GM12878 (cell line): Measurements from ENCODE around the gene KLF6. TPM values are rescaled to one million over a fixed set of nuclear protein-coding genes. Genes with fewer than 3 reads are reported as not detected.

Experiments
- ASH2L ChIP-seq: fragments of 300-600, 200-600 bp; sonication (generic); IDR thresholded peaks from 2 replicates; pipeline ENCODE4 v1.6.1; 2017; ENCODE audit warnings: low read depth, mild to moderate bottlenecking, borderline replicate concordance
- ATF2 ChIP-seq: IDR thresholded peaks from 2 replicates; pipeline ENCODE4 v1.6.1; 2012; ENCODE audit warnings: low read length, inconsistent platforms
- ATF7 ChIP-seq: fragments of 450-650 bp; IDR thresholded peaks from 2 replicates; pipeline ENCODE4 v1.6.1; 2016; ENCODE audit warnings: low read depth, mild to moderate bottlenecking
- BCL11A ChIP-seq: IDR thresholded peaks from 2 replicates; pipeline ENCODE4 v1.6.1; 2011; ENCODE audit warnings: low read depth, low read length
- CBFB ChIP-seq: IDR thresholded peaks from 2 replicates; pipeline ENCODE4 v1.6.1; 2016; ENCODE audit warnings: antibody characterized with exemption, low read depth
- CHD4 ChIP-seq: fragments of 200-600 bp; sonication (generic); IDR thresholded peaks from 2 replicates; pipeline ENCODE4 v1.6.1; 2016; ENCODE audit warnings: mild to moderate bottlenecking
- ESRRA ChIP-seq: IDR thresholded peaks from 2 replicates; pipeline ENCODE4 v1.6.1; 2012; ENCODE audit warnings: mild to moderate bottlenecking, low read length, improper control_type of control experiment
- EZH2 ChIP-seq: IDR thresholded peaks from 2 replicates; pipeline ENCODE4 v1.6.1; 2012; ENCODE audit warnings: low read depth, mild to moderate bottlenecking, control low read depth, inconsistent platforms, low read length, borderline replicate concordance; ENCODE audit not compliant: control insufficient read depth
- FOXK2 ChIP-seq: fragments of 450-650 bp; IDR thresholded peaks from 2 replicates; pipeline ENCODE4 v1.6.1; 2017; ENCODE audit warnings: mild to moderate bottlenecking, moderate library complexity
- FOXM1 ChIP-seq: IDR thresholded peaks from 2 replicates; pipeline ENCODE4 v1.6.1; 2012; ENCODE audit warnings: low read depth, mild to moderate bottlenecking, inconsistent platforms, low read length, moderate library complexity
- GATAD2B ChIP-seq: fragments of 450-650 bp; conservative IDR thresholded peaks from 2 replicates; pipeline ENCODE4 v1.6.1; 2017; ENCODE audit warnings: low read depth, mild to moderate bottlenecking, moderate library complexity
- JUND ChIP-seq: IDR thresholded peaks from 2 replicates; pipeline ENCODE4 v1.6.1; 2012; ENCODE audit warnings: low read depth, mild to moderate bottlenecking, low read length, improper control_type of control experiment, moderate library complexity
- NFIC ChIP-seq: IDR thresholded peaks from 2 replicates; pipeline ENCODE4 v1.6.1; 2012; ENCODE audit warnings: low read depth, mild to moderate bottlenecking, inconsistent platforms, low read length, moderate library complexity
- NFXL1 ChIP-seq: fragments of 450-650 bp; IDR thresholded peaks from 2 replicates; pipeline ENCODE4 v1.6.1; 2017; ENCODE audit warnings: antibody characterized with exemption, mild to moderate bottlenecking, borderline replicate concordance
- NFYA ChIP-seq: IDR thresholded peaks from 2 replicates; pipeline ENCODE4 v1.6.1; 2011; ENCODE audit warnings: low read depth, mild to moderate bottlenecking, low read length, improper control_type of control experiment, borderline replicate concordance
- NR2C1 ChIP-seq: fragments of 450-650 bp; IDR thresholded peaks from 2 replicates; pipeline ENCODE4 v1.6.1; 2017; ENCODE audit warnings: antibody characterized with exemption, mild to moderate bottlenecking, moderate library complexity
- POLR2AphosphoS5 ChIP-seq: IDR thresholded peaks from 2 replicates; pipeline ENCODE4 v1.6.1; 2011; ENCODE audit warnings: mild to moderate bottlenecking, low read length, inconsistent platforms
- RAD21 ChIP-seq: IDR thresholded peaks from 2 replicates; pipeline ENCODE4 v1.6.1; 2011; ENCODE audit warnings: mild to moderate bottlenecking, low read depth, low read length, moderate library complexity; ENCODE audit not compliant: insufficient read depth
- RB1 ChIP-seq: fragments of 450-650 bp; formaldehyde crosslinking; IDR thresholded peaks from 2 replicates; pipeline ENCODE4 v1.6.1; 2017; ENCODE audit warnings: mild to moderate bottlenecking, borderline replicate concordance
- RBBP5 ChIP-seq: fragments of 200-600 bp; sonication (generic); conservative IDR thresholded peaks from 2 replicates; pipeline ENCODE4 v1.6.1; 2016
- RCOR1 ChIP-seq: conservative IDR thresholded peaks from 2 replicates; pipeline ENCODE4 v1.6.1; 2012; ENCODE audit warnings: low read depth, low read length, improper control_type of control experiment
- SP1 ChIP-seq: IDR thresholded peaks from one replicate; pipeline ENCODE4 v1.6.1; 2011; ENCODE audit warnings: low read depth, low read length
- SREBF1 ChIP-seq: IDR thresholded peaks from 2 replicates; pipeline ENCODE4 v1.6.1; 2012; ENCODE audit warnings: mild to moderate bottlenecking, low read length
- STAT1 ChIP-seq: fragments of 450-650 bp; conservative IDR thresholded peaks from 2 replicates; pipeline ENCODE4 v1.6.1; 2014; ENCODE audit warnings: antibody characterized with exemption, mild to moderate bottlenecking
- SUPT20H ChIP-seq: IDR thresholded peaks from 2 replicates; pipeline ENCODE4 v1.6.1; 2011; ENCODE audit warnings: low read depth, mild to moderate bottlenecking, low read length, moderate library complexity, borderline replicate concordance; ENCODE audit not compliant: control insufficient read depth
- ZBED1 ChIP-seq: IDR thresholded peaks from 2 replicates; pipeline ENCODE4 v1.6.1; 2016; ENCODE audit warnings: borderline replicate concordance
- polyA plus RNA-seq, 11 experiments: library from polyadenylated mRNA; depleted of rRNA in 4 of 11; unstranded in 6 of 11; stranded (reverse) in 5 of 11; fragments of >200 nt; fragmentation: Nextera tagmentation in 4 of 11; fragmentation: Illumina TruSeq in 1 of 11; extraction: Ambion mirVana in 4 of 11; extraction: Trizol in 1 of 11; gene quantifications; 1 replicate in 1 of 11; 2 replicates in 10 of 11; pipeline versions ENCODE4 v1.2.1 to v1.2.3, GENCODE V29; 2011 to 2016; ENCODE audit warnings: inconsistent platforms in 2 of 11, missing spikeins in 2 of 11, low read depth in 1 of 11
- total RNA-seq, 4 experiments: library from RNA; depleted of rRNA in 3 of 4; stranded (reverse); fragments of >200 nt in 3 of 4; fragmentation: Illumina TruSeq in 1 of 4; extraction: Trizol in 1 of 4; gene quantifications; 2 replicates each; pipeline versions ENCODE4 v1.2.1 to v1.2.3, GENCODE V29; 2013 to 2021
- TF ChIP-seq, protein P1 (sequence below): fragments of 450-650 bp; formaldehyde crosslinking; IDR thresholded peaks from 2 replicates; pipeline ENCODE4 v1.4.0; 2020; ENCODE audit warnings: mild to moderate bottlenecking, moderate library complexity
- TF ChIP-seq, protein P2 (sequence below): IDR thresholded peaks from 2 replicates; pipeline ENCODE4 v1.6.1; 2012; ENCODE audit warnings: low read depth, low read length, improper control_type of control experiment

The KLF6 gene
- total and polyA plus RNA-seq, 10 of the 15 experiments (the other 5 are each of a cell fraction or from before 2014, with no cell fraction given): 7.4 to 54.1 (median 23.5) TPM

DNA sequence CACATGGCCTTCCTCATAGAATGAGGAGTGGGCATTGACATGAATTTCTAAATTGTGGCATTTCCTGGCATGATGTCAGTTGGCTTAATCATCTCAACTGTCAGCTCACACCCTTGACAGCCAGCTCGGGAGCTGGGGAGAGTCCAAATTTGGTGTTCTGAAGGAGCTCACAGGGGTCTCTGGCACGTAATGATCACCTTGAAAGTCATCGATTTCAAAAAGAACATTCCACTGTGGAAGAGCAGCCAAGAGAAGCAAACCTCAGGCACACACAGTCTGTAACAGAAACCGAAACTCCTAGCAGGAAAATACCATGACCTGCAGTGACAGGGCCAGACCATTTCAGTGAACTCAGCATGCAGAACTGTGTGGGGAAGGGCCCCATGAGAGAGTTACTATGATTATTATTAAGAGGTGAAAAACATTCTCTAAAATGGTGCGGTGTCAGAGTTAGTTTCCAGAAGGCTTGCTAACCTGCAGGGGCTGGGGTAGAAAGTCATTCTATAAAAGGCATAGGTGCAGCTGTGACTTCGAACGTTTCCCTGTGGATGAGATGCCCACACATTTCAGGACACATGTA, 26.4 kb upstream of the KLF6 start (continued):
- TF ChIP-seq RCOR1 (no peak), JUND (no peak), SUPT20H (no peak), CBFB (0 out of 2 replicates have a peak, but pooled peaks have one; percentile 46), SP1 (no peak), FOXM1 (peak; percentile 71; the same call in 1 of the 2 replicates), RAD21 (peak; percentile 26; the same call in 1 of the 2 replicates), NFXL1 (no peak), ATF2 (peak; percentile 81), STAT1 (no peak), CHD4 (0 out of 2 replicates have a peak, but pooled peaks have one; percentile 4), POLR2AphosphoS5 (peak; percentile 65; the same call in 1 of the 2 replicates), EZH2 (no peak), BCL11A (peak; percentile 76; the same call in 1 of the 2 replicates), RBBP5 (no peak), ESRRA (no peak), RB1 (peak; percentile 68), SREBF1 (no peak), FOXK2 (no peak), ATF7 (peak; percentile 88), NR2C1 (peak; percentile 20; the same call in 1 of the 2 replicates), ASH2L (no peak), ZBED1 (0 out of 2 replicates have a peak, but pooled peaks have one; percentile 49), NFYA (no peak), NFIC (peak; percentile 81), GATAD2B (no peak)
- TF ChIP-seq, protein P1, sequence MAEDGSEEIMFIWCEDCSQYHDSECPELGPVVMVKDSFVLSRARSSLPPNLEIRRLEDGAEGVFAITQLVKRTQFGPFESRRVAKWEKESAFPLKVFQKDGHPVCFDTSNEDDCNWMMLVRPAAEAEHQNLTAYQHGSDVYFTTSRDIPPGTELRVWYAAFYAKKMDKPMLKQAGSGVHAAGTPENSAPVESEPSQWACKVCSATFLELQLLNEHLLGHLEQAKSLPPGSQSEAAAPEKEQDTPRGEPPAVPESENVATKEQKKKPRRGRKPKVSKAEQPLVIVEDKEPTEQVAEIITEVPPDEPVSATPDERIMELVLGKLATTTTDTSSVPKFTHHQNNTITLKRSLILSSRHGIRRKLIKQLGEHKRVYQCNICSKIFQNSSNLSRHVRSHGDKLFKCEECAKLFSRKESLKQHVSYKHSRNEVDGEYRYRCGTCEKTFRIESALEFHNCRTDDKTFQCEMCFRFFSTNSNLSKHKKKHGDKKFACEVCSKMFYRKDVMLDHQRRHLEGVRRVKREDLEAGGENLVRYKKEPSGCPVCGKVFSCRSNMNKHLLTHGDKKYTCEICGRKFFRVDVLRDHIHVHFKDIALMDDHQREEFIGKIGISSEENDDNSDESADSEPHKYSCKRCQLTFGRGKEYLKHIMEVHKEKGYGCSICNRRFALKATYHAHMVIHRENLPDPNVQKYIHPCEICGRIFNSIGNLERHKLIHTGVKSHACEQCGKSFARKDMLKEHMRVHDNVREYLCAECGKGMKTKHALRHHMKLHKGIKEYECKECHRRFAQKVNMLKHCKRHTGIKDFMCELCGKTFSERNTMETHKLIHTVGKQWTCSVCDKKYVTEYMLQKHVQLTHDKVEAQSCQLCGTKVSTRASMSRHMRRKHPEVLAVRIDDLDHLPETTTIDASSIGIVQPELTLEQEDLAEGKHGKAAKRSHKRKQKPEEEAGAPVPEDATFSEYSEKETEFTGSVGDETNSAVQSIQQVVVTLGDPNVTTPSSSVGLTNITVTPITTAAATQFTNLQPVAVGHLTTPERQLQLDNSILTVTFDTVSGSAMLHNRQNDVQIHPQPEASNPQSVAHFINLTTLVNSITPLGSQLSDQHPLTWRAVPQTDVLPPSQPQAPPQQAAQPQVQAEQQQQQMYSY: no peak
- TF ChIP-seq, protein P2, sequence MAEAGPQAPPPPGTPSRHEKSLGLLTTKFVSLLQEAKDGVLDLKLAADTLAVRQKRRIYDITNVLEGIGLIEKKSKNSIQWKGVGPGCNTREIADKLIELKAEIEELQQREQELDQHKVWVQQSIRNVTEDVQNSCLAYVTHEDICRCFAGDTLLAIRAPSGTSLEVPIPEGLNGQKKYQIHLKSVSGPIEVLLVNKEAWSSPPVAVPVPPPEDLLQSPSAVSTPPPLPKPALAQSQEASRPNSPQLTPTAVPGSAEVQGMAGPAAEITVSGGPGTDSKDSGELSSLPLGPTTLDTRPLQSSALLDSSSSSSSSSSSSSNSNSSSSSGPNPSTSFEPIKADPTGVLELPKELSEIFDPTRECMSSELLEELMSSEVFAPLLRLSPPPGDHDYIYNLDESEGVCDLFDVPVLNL: no peak
